A549 (cell line): ENCODE measurements around the gene TNRC18. TPM values are rescaled to one million over a fixed set of nuclear protein-coding genes. Genes with fewer than 3 reads are reported as not detected.

Experiments
- ATAC-seq, 2 experiments: fragments of 200-7000 bp in 1 of 2; fragments of >200 bp in 1 of 2; cut with Nextera tagmentation in 1 of 2; cut with Tn5 transposase in 1 of 2; 3 replicates each; pipeline versions ENCODE4 v1.8.0 to v1.9.1; 2018 to 2020; ENCODE audit warnings: mild to moderate bottlenecking in 1 of 2, moderate library complexity in 1 of 2
- CTCF ChIA-PET: fragments of 300-600 bp; sonication (Branson Sonifier 250); formaldehyde crosslinking; extraction: SDS; loops from one replicate; lab custom pipeline; 2021; ENCODE audit warnings: antibody characterized with exemption, inconsistent platforms; lab: Yijun Ruan, JAX
- POLR2A ChIA-PET: fragments of 350-600 bp; formaldehyde crosslinking; extraction: SDS; loops from one replicate; lab custom pipeline; 2021; ENCODE audit warnings: antibody characterized with exemption, inconsistent platforms; lab: Yijun Ruan, JAX
- DNase-seq, 2 experiments: peaks; one replicate each; pipeline versions ENCODE4 v3.0.0 to v3.0.0-alpha.2; 2011 to 2016; ENCODE audit warnings: low read depth in 1 of 2, low spot score in 1 of 2
- FAIRE-seq: peaks from 2 replicates; lab custom pipeline; 2011; peaks lifted over from hg19 to GRCh38; lab: Jason Lieb, UNC
- H3K27ac ChIP-seq, 2 experiments: fragments of >200 bp; sonication (Bioruptor Twin); formaldehyde crosslinking; 3 replicates each; pipeline ENCODE4 v1.5.1; 2016 to 2017
- H3K4me1 ChIP-seq: fragments of >200 bp; sonication (Bioruptor Twin); formaldehyde crosslinking; 3 replicates; pipeline ENCODE4 v1.6.1; 2016
- H3K4me2 ChIP-seq: fragments of >200 bp; sonication (Bioruptor Twin); formaldehyde crosslinking; 3 replicates; pipeline ENCODE4 v1.6.1; 2016
- H3K4me3 ChIP-seq: fragments of >200 bp; sonication (Bioruptor Twin); formaldehyde crosslinking; 3 replicates; pipeline ENCODE4 v1.5.1; 2016
- H3K9me3 ChIP-seq: fragments of >200 bp; sonication (Bioruptor Twin); formaldehyde crosslinking; 3 replicates; pipeline ENCODE4 v1.6.1; 2016
- GATA3 ChIP-seq: IDR thresholded peaks from 2 replicates; pipeline ENCODE4 v1.6.1; 2012; ENCODE audit warnings: borderline replicate concordance
- JUN ChIP-seq, 2 experiments: fragments of >200 bp; sonication (Bioruptor Twin); formaldehyde crosslinking; IDR thresholded peaks; 2 replicates in 1 of 2; 3 replicates in 1 of 2; pipeline ENCODE4 v1.6.1; 2016 to 2017
- RAD21 ChIP-seq, 2 experiments: fragments of >200 bp in 1 of 2; sonication (Bioruptor Twin) in 1 of 2; formaldehyde crosslinking in 1 of 2; IDR thresholded peaks in 1 of 2; conservative IDR thresholded peaks in 1 of 2; 2 replicates in 1 of 2; 3 replicates in 1 of 2; pipeline ENCODE4 v1.6.1; 2012 to 2018; ENCODE audit warnings: inconsistent platforms in 1 of 2
- RNF2 ChIP-seq: fragments of 200-600 bp; sonication (generic); IDR thresholded peaks from 2 replicates; pipeline ENCODE4 v1.6.1; 2016; ENCODE audit warnings: low read depth, mild to moderate bottlenecking, antibody characterized with exemption, moderate library complexity, borderline replicate concordance
- SMC3 ChIP-seq: fragments of >200 bp; sonication (Bioruptor Twin); formaldehyde crosslinking; IDR thresholded peaks from 3 replicates; pipeline ENCODE4 v1.6.1; 2018; ENCODE audit warnings: inconsistent platforms
- TFCP2L1 ChIP-seq: fragments of 250-450 bp; sonication (Bioruptor Pico); IDR thresholded peaks from 2 replicates; pipeline ENCODE4 v1.5.0; 2021; ENCODE audit warnings: mild to moderate bottlenecking
- ZNF302 ChIP-seq: fragments of 250-450 bp; sonication (Bioruptor Pico); IDR thresholded peaks from 2 replicates; pipeline ENCODE4 v1.9.0; 2021; ENCODE audit warnings: inconsistent platforms, mild to moderate bottlenecking, moderate library complexity
- ZSCAN20 ChIP-seq: fragments of 250-450 bp; sonication (Bioruptor Pico); IDR thresholded peaks from 2 replicates; pipeline ENCODE4 v1.8.0; 2022; ENCODE audit warnings: mild to moderate bottlenecking, moderate library complexity
- WGBS: methylation state at CpG from one replicate; pipeline ENCODE4 v1.1.6; 2017; ENCODE audit errors: missing lambda C conversion rate; 5-methylcytosine and 5-hydroxymethylcytosine counted together
- polyA plus RNA-seq, 4 experiments: library from polyadenylated mRNA; depleted of rRNA in 3 of 4; stranded (reverse); fragments of >200 nt; fragmentation: RNase III in 1 of 4; extraction: RNeasy Plus Mini Kit Qiagen cat#74134 plus additional on column Dnase treatment in 1 of 4; gene quantifications; 2 replicates in 3 of 4; 3 replicates in 1 of 4; pipeline ENCODE4 v1.2.3, GENCODE V29; 2011 to 2017
- TF ChIP-seq, protein P1 (sequence below): IDR thresholded peaks from 2 replicates; pipeline ENCODE4 v1.6.1; 2012; ENCODE audit warnings: low read depth, borderline replicate concordance
- TF ChIP-seq, protein P2 (sequence below): IDR thresholded peaks from 2 replicates; pipeline ENCODE4 v1.6.1; 2012

TNRC18 gene
- polyA plus RNA-seq, 2 of the 4 experiments (the other 2 are of a cell fraction): 15.5 to 39.9 TPM

DNA sequence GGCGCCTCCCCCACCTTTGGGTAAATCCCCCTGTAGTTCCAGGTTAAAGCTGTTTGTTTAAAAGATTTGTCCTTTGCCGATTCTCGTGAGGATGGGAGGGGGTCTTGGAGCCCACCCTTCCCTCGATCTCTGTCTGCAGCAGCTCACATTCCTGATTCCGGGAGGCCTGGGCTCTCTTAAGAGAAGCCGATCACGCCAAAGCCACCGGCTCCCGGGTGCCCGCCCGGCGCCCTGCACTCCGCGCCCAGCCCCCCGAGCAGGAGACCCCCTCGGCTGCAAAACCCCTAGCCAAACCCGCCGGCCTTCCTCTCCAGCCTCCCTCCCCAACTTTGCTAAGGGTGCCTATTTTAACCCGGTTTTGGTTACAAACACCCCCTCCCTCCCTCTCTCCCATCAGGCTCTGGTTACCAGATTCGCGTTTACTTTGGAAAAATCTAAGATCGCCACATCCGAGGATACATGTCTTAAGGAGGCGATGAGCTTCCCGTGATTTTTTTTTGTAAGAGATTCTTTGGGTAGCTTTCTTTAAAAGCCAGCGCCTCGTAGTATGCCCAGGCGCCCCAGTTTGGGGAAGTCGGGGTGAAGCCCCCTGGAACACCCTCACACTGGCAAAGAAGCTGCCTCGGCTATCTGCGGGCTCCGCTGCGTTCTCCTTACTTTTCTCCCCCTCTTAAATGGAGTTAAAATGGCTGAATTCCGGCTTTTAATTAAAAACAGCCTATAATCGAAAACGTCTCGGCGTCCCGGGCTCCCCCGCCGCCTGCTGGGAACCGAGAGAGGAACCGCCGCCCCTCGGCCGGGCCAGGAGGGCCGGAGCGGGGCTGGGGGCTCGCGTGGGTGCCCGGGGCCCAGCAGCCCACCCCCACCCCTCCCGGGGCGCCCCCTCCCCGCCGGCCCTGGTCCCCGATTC lies 983 bp downstream of the TNRC18 start:
- under 1% methylated on average over 34 of the region's 56 CpGs for WGBS
- H3K9me3 ChIP-seq: no peaks in the 10 kb centered on the region
- peak overlapping the region; percentile 74 for H3K4me3 ChIP-seq
- DNase-seq: peak in 1 of 2 experiments; percentile 41
- no peak for FAIRE-seq
- H3K27ac ChIP-seq: peak overlapping the region; percentile 83 to 96
- peaks cover 35% of the 10 kb centered on the region for H3K4me1 ChIP-seq
- POLR2A ChIA-PET: interaction anchor here (0.8 to 4.8 kb wide), 3 partner anchors 23 to 26 kb away, joined by 3 to 63 read pairs (median 3); no protein-coding TSS in a partner anchor
- peak overlapping the region; percentile 81 for H3K4me2 ChIP-seq
- CTCF ChIA-PET: interaction anchor here (0.7 to 5.5 kb wide), 11 partner anchors 9 to 203 kb away, joined by 3 to 54 read pairs (median 4); no protein-coding TSS in a partner anchor
- no peak for ATAC-seq
- TF ChIP-seq, protein P1, sequence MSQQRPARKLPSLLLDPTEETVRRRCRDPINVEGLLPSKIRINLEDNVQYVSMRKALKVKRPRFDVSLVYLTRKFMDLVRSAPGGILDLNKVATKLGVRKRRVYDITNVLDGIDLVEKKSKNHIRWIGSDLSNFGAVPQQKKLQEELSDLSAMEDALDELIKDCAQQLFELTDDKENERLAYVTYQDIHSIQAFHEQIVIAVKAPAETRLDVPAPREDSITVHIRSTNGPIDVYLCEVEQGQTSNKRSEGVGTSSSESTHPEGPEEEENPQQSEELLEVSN: peak; percentile 29; the same call in 1 of the 2 replicates
- TF ChIP-seq SMC3: no peak
- TF ChIP-seq, all 56 proteins: peak for 1

DNA sequence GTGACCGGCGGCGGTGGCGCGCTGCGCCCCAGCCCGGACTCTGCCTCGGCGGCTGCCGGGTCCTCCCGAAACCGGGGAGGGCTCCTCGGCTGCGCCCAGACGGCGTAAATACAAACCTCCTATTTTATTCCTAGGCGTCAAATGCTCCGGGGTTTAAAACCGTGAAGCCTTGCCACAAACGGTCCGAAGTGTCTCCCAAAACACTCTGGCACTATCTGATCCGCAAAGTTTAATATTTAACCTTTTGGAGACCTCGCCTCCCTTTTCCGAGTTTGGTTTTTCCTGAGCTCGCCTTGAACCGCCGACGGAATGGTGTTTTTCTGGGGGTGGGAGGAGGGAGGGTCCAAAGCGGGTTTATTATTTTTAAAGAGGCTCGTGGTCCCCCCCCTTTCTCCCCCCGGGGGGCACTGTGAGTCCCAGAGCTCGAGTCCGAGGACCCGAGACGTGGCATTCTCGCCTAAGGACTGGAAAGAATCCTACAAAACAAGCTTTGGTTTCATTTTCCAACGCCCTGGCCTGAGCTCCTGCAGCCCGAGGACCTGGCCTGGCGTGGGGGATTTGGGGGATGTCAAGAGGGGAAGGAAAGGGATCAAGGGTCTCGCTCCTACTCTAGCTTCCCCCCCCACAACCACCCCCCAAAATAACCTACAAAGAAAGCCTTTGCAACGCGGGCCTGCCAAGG lies 1.8 kb downstream of the TNRC18 start:
- ATAC-seq: no peak

DNA sequence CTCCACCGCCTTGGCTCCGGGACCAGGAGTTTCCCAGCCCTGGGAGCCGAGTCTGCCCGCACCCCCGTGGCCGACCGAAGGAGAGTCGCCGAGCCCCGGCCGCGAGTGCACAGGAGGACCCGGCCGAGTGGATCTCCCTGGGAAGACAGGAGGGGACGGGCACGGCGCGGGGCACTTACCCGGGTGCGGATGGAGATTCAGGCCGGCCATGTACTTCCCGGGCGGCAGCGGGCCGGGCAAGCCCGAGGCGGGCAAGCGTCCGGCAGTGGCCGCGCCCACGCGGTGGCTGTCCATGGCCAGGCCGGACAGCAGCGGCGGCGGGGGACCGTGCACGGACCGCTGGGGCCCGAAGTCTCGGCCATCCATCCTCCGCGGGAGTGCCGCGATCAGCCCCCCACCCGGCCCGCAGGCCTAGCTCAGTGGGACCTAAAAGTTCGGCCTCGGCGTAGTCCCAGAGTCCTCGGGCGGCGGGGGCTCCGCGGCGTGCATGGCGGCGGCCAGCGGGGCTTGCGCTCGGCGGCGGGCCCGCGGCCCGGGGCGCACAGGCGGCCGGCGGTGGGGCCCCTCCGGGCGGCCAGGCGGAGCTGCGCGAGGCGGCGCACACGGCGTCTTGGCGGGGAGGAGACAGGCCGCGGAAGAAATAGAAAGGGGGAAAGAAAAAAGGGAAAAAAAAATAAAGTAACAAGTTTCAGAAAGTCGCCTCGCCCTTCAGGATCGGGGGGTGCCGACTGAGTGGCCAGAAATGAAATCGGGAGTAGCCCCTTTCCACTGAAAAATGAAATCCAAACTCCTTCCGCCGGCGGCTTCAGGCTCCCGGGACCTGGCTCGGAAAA lies 2.5 kb downstream of the TNRC18 start:
- WGBS: 1% methylated on average over 29 of the region's 93 CpGs
- POLR2A ChIA-PET: interaction anchor here (0.5 to 4.8 kb wide), 2 partner anchors 24 to 140 kb away, joined by 3 to 63 read pairs; no protein-coding TSS in a partner anchor
- peak in 1 of 2 experiments; percentile 2; a peak in 3 of 6 replicates for ATAC-seq
- H3K4me2 ChIP-seq: peak overlapping the region; percentile 81
- peak overlapping the region; percentile 83 to 96 for H3K27ac ChIP-seq
- TF ChIP-seq ZSCAN20 (CRISPR knock-in tag) (no peak), JUN (IDR thresholded peaks at IDR 0.05) (peak in 1 of 2 experiments; percentile 39; a peak in 1 of 5 replicates), RNF2 (0 out of 2 replicates have a peak, but pooled peaks have one; percentile 3)
- peaks cover 31% of the 10 kb centered on the region for H3K4me1 ChIP-seq
- peak overlapping the region; percentile 74 for H3K4me3 ChIP-seq
- H3K9me3 ChIP-seq: no peaks in the 10 kb centered on the region
- CTCF ChIA-PET: interaction anchor here (0.9 to 5.5 kb wide), 6 partner anchors 20 to 181 kb away, joined by 3 to 54 read pairs (median 12); no protein-coding TSS in a partner anchor
- FAIRE-seq: no peak
- peak in 1 of 2 experiments; percentile 35 for DNase-seq

More for the DNA sequence above, 1.8 kb downstream of the TNRC18 start:
- TF ChIP-seq RAD21 (conservative IDR thresholded peaks at IDR 0.05 in 1 of 2, IDR thresholded peaks at IDR 0.05 in 1 of 2) (no peak), GATA3 (0 out of 2 replicates have a peak, but pooled peaks have one; percentile 30), ZNF302 (CRISPR knock-in tag) (no peak), TFCP2L1 (no peak)
- TF ChIP-seq, protein P2, sequence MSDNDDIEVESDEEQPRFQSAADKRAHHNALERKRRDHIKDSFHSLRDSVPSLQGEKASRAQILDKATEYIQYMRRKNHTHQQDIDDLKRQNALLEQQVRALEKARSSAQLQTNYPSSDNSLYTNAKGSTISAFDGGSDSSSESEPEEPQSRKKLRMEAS: peak; percentile 34
- ChIA-PET CTCF (interaction anchor here (0.7 to 5.5 kb wide), 9 partner anchors 15 to 182 kb away, joined by 3 to 54 read pairs (median 4); no protein-coding TSS in a partner anchor), POLR2A (interaction anchor here (0.8 to 4.8 kb wide), 2 partner anchors 22 to 25 kb away, joined by 3 to 63 read pairs; no protein-coding TSS in a partner anchor)
- Histone ChIP-seq H3K4me2 (peak overlapping the region; percentile 81), H3K4me1 (peaks cover 33% of the 10 kb centered on the region), H3K27ac (peak overlapping the region; percentile 83 to 96), H3K9me3 (no peaks in the 10 kb centered on the region), H3K4me3 (peak overlapping the region; percentile 74)
- 2% methylated on average over 36 of the region's 42 CpGs for WGBS
- DNase-seq: peak; percentile 24 to 72
- FAIRE-seq: no peak
